H1 (cell line): ENCODE data around the gene GJB4. TPM values are rescaled to one million over a fixed set of nuclear protein-coding genes. Genes with fewer than 3 reads are reported as not detected.

Experiments
- CTCF ChIA-PET: fragments of 300-600 bp; sonication (Branson Sonifier 250); formaldehyde crosslinking; loops from one replicate; lab custom pipeline; 2021; ENCODE audit not compliant: partially characterized antibody; lab: Charles Lee
- POLR2A ChIA-PET: fragments of 300-600 bp; sonication (Branson Sonifier 250); formaldehyde crosslinking; loops from one replicate; lab custom pipeline; 2021; ENCODE audit warnings: inconsistent platforms; ENCODE audit not compliant: partially characterized antibody; lab: Charles Lee
- DNase-seq, 2 experiments: peaks; one replicate each; pipeline versions ENCODE4 v3.0.0 to v3.0.0-alpha.2; 2010 to 2022; ENCODE audit warnings: low spot score in 2 of 2, low read depth in 1 of 2, mixed read lengths in 1 of 2
- FAIRE-seq: peaks from 2 replicates; lab custom pipeline; 2011; peaks lifted over from hg19 to GRCh38; lab: Jason Lieb, UNC
- H2AFZ ChIP-seq: 2 replicates; pipeline ENCODE4 v1.8.1; 2012; ENCODE audit warnings: low read length, inconsistent platforms
- H2AK5ac ChIP-seq: 2 replicates; pipeline ENCODE4 v1.6.1; 2013; ENCODE audit warnings: low read depth, low read length
- H2BK120ac ChIP-seq: replicated peaks from 2 replicates; pipeline ENCODE3; 2013; ENCODE audit warnings: low read depth, low read length, inconsistent platforms
- H2BK12ac ChIP-seq: 2 replicates; pipeline ENCODE4 v1.6.1; 2013; ENCODE audit warnings: low read depth, low read length
- H2BK15ac ChIP-seq: 2 replicates; pipeline ENCODE4 v1.6.1; 2013; ENCODE audit warnings: low read length
- H2BK20ac ChIP-seq: 2 replicates; pipeline ENCODE4 v1.6.1; 2013; ENCODE audit warnings: low read length
- H2BK5ac ChIP-seq: 2 replicates; pipeline ENCODE4 v1.6.1; 2013; ENCODE audit warnings: low read depth, low read length
- H3K14ac ChIP-seq: 2 replicates; pipeline ENCODE4 v1.6.1; 2013; ENCODE audit warnings: inconsistent platforms; ENCODE audit not compliant: insufficient read length
- H3K18ac ChIP-seq: 2 replicates; pipeline ENCODE4 v1.6.1; 2013; ENCODE audit warnings: low read length; ENCODE audit errors: extremely low read depth
- H3K23ac ChIP-seq: 2 replicates; pipeline ENCODE4 v1.6.1; 2013; ENCODE audit warnings: inconsistent platforms; ENCODE audit not compliant: insufficient read length
- H3K23me2 ChIP-seq: 2 replicates; pipeline ENCODE4 v1.6.1; 2013; ENCODE audit warnings: low read depth, low read length
- H3K27ac ChIP-seq: 2 replicates; pipeline ENCODE4 v1.6.1; 2011; ENCODE audit warnings: low read depth, low read length, inconsistent platforms
- H3K27me3 ChIP-seq, 4 experiments: replicated peaks in 1 of 4; 1 replicate in 1 of 4; 2 replicates in 3 of 4; pipeline versions ENCODE4 v1.6.1 to v1.8.1; 2011 to 2013; ENCODE audit warnings: low read length in 3 of 4, mild to moderate bottlenecking in 3 of 4, inconsistent platforms in 2 of 4, mixed read lengths in 2 of 4, moderate library complexity in 1 of 4; ENCODE audit not compliant: control insufficient read depth in 3 of 4, insufficient read depth in 3 of 4; ENCODE audit errors: extremely low read depth in 1 of 4
- H3K36me3 ChIP-seq, 4 experiments: 2 replicates each; pipeline versions ENCODE4 v1.6.1 to v1.8.1; 2011 to 2013; ENCODE audit warnings: mild to moderate bottlenecking in 4 of 4, low read length in 3 of 4, moderate library complexity in 2 of 4, control low read depth in 1 of 4, inconsistent platforms in 1 of 4; ENCODE audit not compliant: insufficient read depth in 4 of 4, control insufficient read depth in 2 of 4
- H3K4ac ChIP-seq: replicated peaks from 2 replicates; pipeline ENCODE3; 2013; ENCODE audit warnings: low read length, low read depth, mixed read lengths, inconsistent platforms; ENCODE audit not compliant: insufficient read length
- H3K4me1 ChIP-seq, 4 experiments: replicated peaks in 1 of 4; 1 replicate in 1 of 4; 2 replicates in 3 of 4; pipeline versions ENCODE4 v1.6.1 to v1.8.1; 2011 to 2013; ENCODE audit warnings: low read length in 3 of 4, inconsistent platforms in 2 of 4, mixed read lengths in 1 of 4; ENCODE audit not compliant: insufficient read depth in 4 of 4, control insufficient read depth in 3 of 4
- H3K4me2 ChIP-seq, 2 experiments: 2 replicates each; pipeline versions ENCODE4 v1.6.1 to v1.8.1; 2011 to 2013; ENCODE audit warnings: low read depth in 2 of 2, low read length in 2 of 2, control low read depth in 1 of 2, inconsistent platforms in 1 of 2, mild to moderate bottlenecking in 1 of 2; ENCODE audit not compliant: insufficient read depth in 1 of 2
- H3K4me3 ChIP-seq, 4 experiments: fragments of 200-600, 300-600 bp in 1 of 4; sonication (generic), shearing (Covaris generic), sonication (Bioruptor Twin) in 1 of 4; 2 replicates each; pipeline versions ENCODE4 v1.5.1 to v1.8.1; 2011 to 2016; ENCODE audit warnings: low read length in 4 of 4, low read depth in 3 of 4, control low read depth in 2 of 4, inconsistent platforms in 2 of 4, mild to moderate bottlenecking in 2 of 4, mixed read lengths in 1 of 4, moderate library complexity in 1 of 4; ENCODE audit not compliant: insufficient read depth in 2 of 4; ENCODE audit errors: extremely low read depth in 1 of 4
- H3K56ac ChIP-seq: replicated peaks from 2 replicates; pipeline ENCODE3; 2013; ENCODE audit warnings: low read depth, mild to moderate bottlenecking, mixed read lengths, low read length, inconsistent platforms; ENCODE audit not compliant: insufficient read length
- H3K79me1 ChIP-seq: 2 replicates; pipeline ENCODE4 v1.6.1; 2013; ENCODE audit warnings: low read depth, low read length, control low read depth
- H3K79me2 ChIP-seq, 2 experiments: 2 replicates each; pipeline versions ENCODE4 v1.6.1 to v1.8.1; 2012 to 2013; ENCODE audit warnings: low read length in 2 of 2, mild to moderate bottlenecking in 2 of 2, inconsistent platforms in 1 of 2; ENCODE audit not compliant: insufficient read depth in 2 of 2, control insufficient read depth in 1 of 2
- H3K9ac ChIP-seq, 4 experiments: replicated peaks in 1 of 4; 1 replicate in 1 of 4; 2 replicates in 3 of 4; pipeline versions ENCODE4 v1.6.1 to v1.8.1; 2011 to 2013; ENCODE audit warnings: low read depth in 3 of 4, low read length in 3 of 4, control low read depth in 2 of 4, mild to moderate bottlenecking in 2 of 4, moderate library complexity in 2 of 4, inconsistent platforms in 1 of 4; ENCODE audit errors: extremely low read depth in 1 of 4
- H3K9me3 ChIP-seq, 2 experiments: 2 replicates each; pipeline versions ENCODE4 v1.6.1 to v1.8.1; 2012 to 2013; ENCODE audit warnings: mild to moderate bottlenecking in 2 of 2, moderate library complexity in 2 of 2, control low read depth in 1 of 2, inconsistent platforms in 1 of 2, low read depth in 1 of 2, low read length in 1 of 2, mixed read lengths in 1 of 2; ENCODE audit not compliant: insufficient read depth in 2 of 2
- H4K20me1 ChIP-seq, 2 experiments: replicated peaks in 1 of 2; 2 replicates each; pipeline versions ENCODE3 to v1.8.1; 2011 to 2013; ENCODE audit warnings: inconsistent platforms in 2 of 2, low read length in 2 of 2, mild to moderate bottlenecking in 1 of 2; ENCODE audit not compliant: insufficient read depth in 2 of 2, control insufficient read depth in 1 of 2
- H4K5ac ChIP-seq: 2 replicates; pipeline ENCODE4 v1.6.1; 2013; ENCODE audit warnings: low read length, low read depth, mixed read lengths, inconsistent platforms; ENCODE audit not compliant: insufficient read length
- H4K8ac ChIP-seq: 2 replicates; pipeline ENCODE4 v1.8.0; 2013; ENCODE audit warnings: mild to moderate bottlenecking, moderate library complexity, low read length, inconsistent platforms; ENCODE audit not compliant: insufficient read depth; ENCODE audit errors: extremely low read depth
- H4K91ac ChIP-seq: replicated peaks from 2 replicates; pipeline ENCODE3; 2013; ENCODE audit warnings: low read length, mixed read lengths, inconsistent platforms; ENCODE audit not compliant: insufficient read length
- ASH2L ChIP-seq: fragments of 200-600, 300-600 bp; sonication (generic); IDR thresholded peaks from one replicate; pipeline ENCODE4 v1.7.1; 2017; ENCODE audit warnings: low read length
- WGBS, 2 experiments: shearing (Covaris generic) in 1 of 2; methylation state at CpG; one replicate each; pipeline versions ENCODE4 v1.1.6 to v1.1.7; 2013 to 2015; ENCODE audit warnings: low lambda C conversion rate in 2 of 2, mixed read lengths in 2 of 2, inconsistent platforms in 1 of 2, low coverage in 1 of 2, missing lambda C conversion rate in 1 of 2; ENCODE audit not compliant: insufficient replicate concordance in 2 of 2, insufficient coverage in 1 of 2, insufficient read length in 1 of 2; ENCODE audit errors: extremely low coverage in 1 of 2, missing lambda C conversion rate in 1 of 2; 5-methylcytosine and 5-hydroxymethylcytosine counted together
- polyA plus RNA-seq, 7 experiments: library from polyadenylated mRNA; depleted of rRNA in 3 of 7; stranded (reverse) in 5 of 7; unstranded in 2 of 7; fragments of >200 nt in 5 of 7; fragments of 200-250 nt in 2 of 7; gene quantifications; 1 replicate in 5 of 7; 2 replicates in 1 of 7; 4 replicates in 1 of 7; pipeline versions ENCODE4 v1.2.1 to v1.2.3, GENCODE V29; 2011 to 2013; ENCODE audit warnings: missing spikeins in 2 of 7, mixed read lengths in 2 of 7
- total RNA-seq: library from RNA; stranded (reverse); fragmentation: NEBNext Ultra II Directional; extraction: Animal tissue kit (Norgen Biotek cat#: 25700); gene quantifications from 2 replicates; pipeline ENCODE4 v1.2.1, GENCODE V29; 2021

GJB4 gene
- total and polyA plus RNA-seq, 2 of the 8 experiments (the other 6 are each of a cell fraction or from before 2014, with no cell fraction given): 0.20 to 0.41 TPM

DNA sequence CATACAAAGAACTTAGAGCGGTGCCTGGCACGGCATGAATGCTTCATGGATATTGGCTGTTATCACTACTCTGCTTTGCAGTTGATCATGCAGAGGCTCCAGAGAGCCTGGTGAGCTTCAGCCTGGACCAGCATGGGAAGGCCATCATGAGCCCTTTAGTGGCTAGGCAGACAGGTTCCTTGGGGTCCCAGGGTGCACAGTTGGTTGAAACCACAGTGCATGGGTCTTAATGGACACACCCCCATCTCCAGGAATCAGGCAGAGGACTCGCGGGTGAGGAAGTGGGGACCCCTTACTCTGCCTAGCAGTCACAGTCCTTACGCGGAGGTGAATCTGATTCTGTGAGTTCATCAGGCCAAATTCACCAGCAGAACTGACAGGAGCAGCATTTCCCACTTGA, 3.6 kb upstream of the GJB4 start:
- Histone ChIP-seq H2BK20ac (no peak overlapping the region), H2BK120ac (no peak overlapping the region), H3K4me3 (no peak overlapping the region), H3K79me1 (no peaks in the 10 kb centered on the region), H2BK15ac (no peak overlapping the region), H4K8ac (no peak overlapping the region), H4K91ac (no peak overlapping the region), H3K4me1 (peaks cover 0 to 11% (median 6%) of the 10 kb centered on the region in 4 experiments; a peak in 6 of 7 replicates), H3K23me2 (no peaks in the 10 kb centered on the region), H3K4ac (no peak overlapping the region), H3K23ac (no peak overlapping the region), H2AFZ (no peak overlapping the region), H2BK12ac (no peak overlapping the region), H3K9ac (no peak overlapping the region), H2AK5ac (no peak overlapping the region), H3K36me3 (no peaks in the 10 kb centered on the region), H4K5ac (no peak overlapping the region), H3K79me2 (no peaks in the 10 kb centered on the region), H3K27me3 (no peaks in the 10 kb centered on the region), H2BK5ac (no peak overlapping the region), H3K14ac (no peak overlapping the region), H3K18ac (no peak overlapping the region), H4K20me1 (no peaks in the 10 kb centered on the region), H3K56ac (no peak overlapping the region), H3K9me3 (no peaks in the 10 kb centered on the region), H3K27ac (no peak overlapping the region), H3K4me2 (no peak overlapping the region)
- FAIRE-seq (no peak), DNase-seq (no peak)
- ChIA-PET CTCF (interaction anchor here (1.3 to 5.9 kb wide), 3 partner anchors 13 to 97 kb away, joined by 3 to 42 read pairs (median 10); no protein-coding TSS in a partner anchor), POLR2A (interaction anchor here (1.4 kb wide), 1 partner anchor 68 kb away, joined by 3 read pairs; no protein-coding TSS in a partner anchor)
- 95% methylated on average over 6 of the region's 6 CpGs; no CpG with 5 or more reads in 1 of the 2 experiments for WGBS, 2 experiments
- no peak for TF ChIP-seq ASH2L
